A549 treated with DMSO at 1 μM for 4 hours (cell line): ENCODE data around the gene STK24. TPM values are rescaled to one million over a fixed set of nuclear protein-coding genes. Genes with fewer than 3 reads are reported as not detected.

Source experiments
- total RNA-seq: library from RNA; stranded (reverse); fragments of 200-300 nt; extraction: Qiagen RNA extraction; gene quantifications from 5 replicates; pipeline ENCODE4 v1.2.3, GENCODE V29; 2022; ENCODE audit warnings: low read depth

The STK24 gene
- total RNA-seq, result 51.6 to 60.7 TPM (median 55.5 TPM) in 5 replicates

GRCh38 chr13:98576963-98577835 lies at the start of gene STK24:
Gene STK24, minus strand, starts transcription at chr13:98577107. Its CDS starts 321 bp downstream, at chr13:98576786.

Other genes starting within 250 kb of the STK24 start
- 0.05 TPM in 2 of 5 replicates, not detected in the others for gene SLC15A1, start 175.6 kb upstream of the STK24 start, total RNA-seq